ENCODE data around the gene RELA. TPM values are rescaled to one million over a fixed set of nuclear protein-coding genes. Genes with fewer than 3 reads are reported as not detected.

Gene RELA
- total and polyA plus RNA-seq, 2 of the 13 experiments (the other 11 are each of a cell fraction or from before 2014, with no cell fraction given): 21.4 to 40.5 TPM

DNA sequence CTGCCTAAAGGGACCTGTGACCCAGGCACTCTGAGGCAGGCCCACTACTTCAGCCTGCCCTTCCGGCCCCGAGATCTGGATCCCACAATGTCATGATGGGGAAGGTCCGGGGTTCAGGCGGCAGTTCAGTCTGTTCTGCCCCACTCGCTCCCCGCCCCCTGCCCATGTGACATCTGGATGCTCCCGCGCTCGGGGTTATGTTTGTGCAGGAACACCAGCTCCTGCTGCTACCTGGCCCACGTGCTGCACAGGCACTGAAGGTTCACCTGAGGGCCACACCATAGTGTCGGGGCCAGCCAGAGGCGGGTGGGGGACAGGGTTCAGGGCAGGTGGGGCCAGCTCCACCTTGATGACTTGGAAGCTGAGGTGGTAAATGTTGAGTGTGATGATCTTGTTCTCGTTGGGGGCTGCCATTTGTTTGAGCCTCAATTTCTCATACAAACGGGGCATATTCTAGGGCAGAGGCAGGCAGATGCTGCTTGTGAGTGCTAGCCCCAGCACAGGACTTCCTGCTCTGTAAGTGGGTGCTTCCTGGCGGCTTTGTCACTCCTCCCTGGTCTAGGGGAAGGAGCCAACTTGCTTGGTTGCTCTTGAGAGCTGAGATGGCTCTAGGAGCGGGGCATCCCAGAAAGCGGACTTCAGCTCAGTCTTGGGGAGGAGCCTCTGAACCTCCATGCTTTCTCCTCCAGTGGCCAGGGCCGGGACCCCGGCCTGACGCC, 29.2 kb downstream of the RELA start (continued):
- TF ChIP-seq, protein P1, sequence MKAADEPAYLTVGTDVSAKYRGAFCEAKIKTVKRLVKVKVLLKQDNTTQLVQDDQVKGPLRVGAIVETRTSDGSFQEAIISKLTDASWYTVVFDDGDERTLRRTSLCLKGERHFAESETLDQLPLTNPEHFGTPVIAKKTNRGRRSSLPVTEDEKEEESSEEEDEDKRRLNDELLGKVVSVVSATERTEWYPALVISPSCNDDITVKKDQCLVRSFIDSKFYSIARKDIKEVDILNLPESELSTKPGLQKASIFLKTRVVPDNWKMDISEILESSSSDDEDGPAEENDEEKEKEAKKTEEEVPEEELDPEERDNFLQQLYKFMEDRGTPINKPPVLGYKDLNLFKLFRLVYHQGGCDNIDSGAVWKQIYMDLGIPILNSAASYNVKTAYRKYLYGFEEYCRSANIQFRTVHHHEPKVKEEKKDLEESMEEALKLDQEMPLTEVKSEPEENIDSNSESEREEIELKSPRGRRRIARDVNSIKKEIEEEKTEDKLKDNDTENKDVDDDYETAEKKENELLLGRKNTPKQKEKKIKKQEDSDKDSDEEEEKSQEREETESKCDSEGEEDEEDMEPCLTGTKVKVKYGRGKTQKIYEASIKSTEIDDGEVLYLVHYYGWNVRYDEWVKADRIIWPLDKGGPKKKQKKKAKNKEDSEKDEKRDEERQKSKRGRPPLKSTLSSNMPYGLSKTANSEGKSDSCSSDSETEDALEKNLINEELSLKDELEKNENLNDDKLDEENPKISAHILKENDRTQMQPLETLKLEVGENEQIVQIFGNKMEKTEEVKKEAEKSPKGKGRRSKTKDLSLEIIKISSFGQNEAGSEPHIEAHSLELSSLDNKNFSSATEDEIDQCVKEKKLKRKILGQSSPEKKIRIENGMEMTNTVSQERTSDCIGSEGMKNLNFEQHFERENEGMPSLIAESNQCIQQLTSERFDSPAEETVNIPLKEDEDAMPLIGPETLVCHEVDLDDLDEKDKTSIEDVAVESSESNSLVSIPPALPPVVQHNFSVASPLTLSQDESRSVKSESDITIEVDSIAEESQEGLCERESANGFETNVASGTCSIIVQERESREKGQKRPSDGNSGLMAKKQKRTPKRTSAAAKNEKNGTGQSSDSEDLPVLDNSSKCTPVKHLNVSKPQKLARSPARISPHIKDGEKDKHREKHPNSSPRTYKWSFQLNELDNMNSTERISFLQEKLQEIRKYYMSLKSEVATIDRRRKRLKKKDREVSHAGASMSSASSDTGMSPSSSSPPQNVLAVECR (CRISPR knock-in tag; IDR thresholded peaks at IDR 0.05; ENCODE audit: borderline replicate concordance): no peak

DNA sequence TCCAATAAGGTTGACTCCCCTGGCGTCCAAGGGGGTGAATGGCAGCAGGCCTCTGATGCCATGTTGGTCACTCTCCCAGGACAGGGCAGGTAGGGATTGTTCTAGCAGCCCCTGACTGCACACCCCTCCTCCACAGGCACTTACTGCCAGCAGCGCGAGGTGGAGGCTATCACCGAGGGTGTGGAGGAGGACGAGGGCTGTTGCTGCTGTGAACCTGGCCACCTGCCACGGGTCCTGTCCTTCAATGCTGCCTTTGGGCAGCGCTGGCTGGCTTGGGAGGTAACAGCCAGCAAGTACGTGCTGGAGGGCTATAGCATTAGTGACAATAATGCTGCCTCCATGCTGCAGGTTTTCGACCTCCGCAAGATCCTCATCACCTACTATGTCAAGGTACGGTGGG, 32.5 kb downstream of the RELA start:
- POLR2A ChIA-PET: interaction anchor here (1.0 kb wide), 3 partner anchors 8 to 15 kb away, joined by 3 to 4 read pairs (median 3); partner anchors contain the start of genes PCNX3 and SIPA1
- Histone ChIP-seq H4K20me1 (ENCODE audit: insufficient read depth, low read length) (no peaks in the 10 kb centered on the region), H3K4me2 (ENCODE audit: low read depth, low read length) (no peak overlapping the region), H3K79me2 (ENCODE audit: insufficient read depth, low read length) (no peaks in the 10 kb centered on the region), H3K9ac (ENCODE audit: insufficient read depth, low read depth, low read length) (no peak overlapping the region), H3K36me3 (replicated peaks in 1 of 2; ENCODE audit: control insufficient read depth in 1 of 2, insufficient read depth in 2 of 2, low read length in 2 of 2) (peaks cover 51 to 67% of the 10 kb centered on the region in 2 experiments), H3K27me3 (ENCODE audit: control insufficient read depth in 1 of 2, insufficient read depth in 2 of 2, low read length in 2 of 2) (no peaks in the 10 kb centered on the region), H3K9me3 (ENCODE audit: low read length) (no peaks in the 10 kb centered on the region), H3K27ac (ENCODE audit: extremely low read length, insufficient read depth, low read length) (no peak overlapping the region), H3K4me3 (replicated peaks in 1 of 3; ENCODE audit: insufficient read depth in 1 of 3, low read depth in 2 of 3, low read length in 3 of 3) (no peak overlapping the region), H2AFZ (ENCODE audit: low read length) (no peak overlapping the region), H3K4me1 (ENCODE audit: insufficient read depth, low read length) (no peaks in the 10 kb centered on the region)
- CTCF ChIA-PET (ENCODE audit: low intra/inter-chr PET ratio, low total read pairs): no interaction called here
- in situ Hi-C loops (cut with HindIII; ENCODE audit: extremely low pct_ligation_motif_present, low pct_unique_long_range_greater_than_20kb) (no loop called here), intact Hi-C loops (cut with micrococcal nuclease; ENCODE audit: unreplicated experiment) (no loop called here)
- no peak for FAIRE-seq
- no peak for ATAC-seq
- DNase-seq (ENCODE audit: low spot score): no peak
- TF ChIP-seq, protein P2, sequence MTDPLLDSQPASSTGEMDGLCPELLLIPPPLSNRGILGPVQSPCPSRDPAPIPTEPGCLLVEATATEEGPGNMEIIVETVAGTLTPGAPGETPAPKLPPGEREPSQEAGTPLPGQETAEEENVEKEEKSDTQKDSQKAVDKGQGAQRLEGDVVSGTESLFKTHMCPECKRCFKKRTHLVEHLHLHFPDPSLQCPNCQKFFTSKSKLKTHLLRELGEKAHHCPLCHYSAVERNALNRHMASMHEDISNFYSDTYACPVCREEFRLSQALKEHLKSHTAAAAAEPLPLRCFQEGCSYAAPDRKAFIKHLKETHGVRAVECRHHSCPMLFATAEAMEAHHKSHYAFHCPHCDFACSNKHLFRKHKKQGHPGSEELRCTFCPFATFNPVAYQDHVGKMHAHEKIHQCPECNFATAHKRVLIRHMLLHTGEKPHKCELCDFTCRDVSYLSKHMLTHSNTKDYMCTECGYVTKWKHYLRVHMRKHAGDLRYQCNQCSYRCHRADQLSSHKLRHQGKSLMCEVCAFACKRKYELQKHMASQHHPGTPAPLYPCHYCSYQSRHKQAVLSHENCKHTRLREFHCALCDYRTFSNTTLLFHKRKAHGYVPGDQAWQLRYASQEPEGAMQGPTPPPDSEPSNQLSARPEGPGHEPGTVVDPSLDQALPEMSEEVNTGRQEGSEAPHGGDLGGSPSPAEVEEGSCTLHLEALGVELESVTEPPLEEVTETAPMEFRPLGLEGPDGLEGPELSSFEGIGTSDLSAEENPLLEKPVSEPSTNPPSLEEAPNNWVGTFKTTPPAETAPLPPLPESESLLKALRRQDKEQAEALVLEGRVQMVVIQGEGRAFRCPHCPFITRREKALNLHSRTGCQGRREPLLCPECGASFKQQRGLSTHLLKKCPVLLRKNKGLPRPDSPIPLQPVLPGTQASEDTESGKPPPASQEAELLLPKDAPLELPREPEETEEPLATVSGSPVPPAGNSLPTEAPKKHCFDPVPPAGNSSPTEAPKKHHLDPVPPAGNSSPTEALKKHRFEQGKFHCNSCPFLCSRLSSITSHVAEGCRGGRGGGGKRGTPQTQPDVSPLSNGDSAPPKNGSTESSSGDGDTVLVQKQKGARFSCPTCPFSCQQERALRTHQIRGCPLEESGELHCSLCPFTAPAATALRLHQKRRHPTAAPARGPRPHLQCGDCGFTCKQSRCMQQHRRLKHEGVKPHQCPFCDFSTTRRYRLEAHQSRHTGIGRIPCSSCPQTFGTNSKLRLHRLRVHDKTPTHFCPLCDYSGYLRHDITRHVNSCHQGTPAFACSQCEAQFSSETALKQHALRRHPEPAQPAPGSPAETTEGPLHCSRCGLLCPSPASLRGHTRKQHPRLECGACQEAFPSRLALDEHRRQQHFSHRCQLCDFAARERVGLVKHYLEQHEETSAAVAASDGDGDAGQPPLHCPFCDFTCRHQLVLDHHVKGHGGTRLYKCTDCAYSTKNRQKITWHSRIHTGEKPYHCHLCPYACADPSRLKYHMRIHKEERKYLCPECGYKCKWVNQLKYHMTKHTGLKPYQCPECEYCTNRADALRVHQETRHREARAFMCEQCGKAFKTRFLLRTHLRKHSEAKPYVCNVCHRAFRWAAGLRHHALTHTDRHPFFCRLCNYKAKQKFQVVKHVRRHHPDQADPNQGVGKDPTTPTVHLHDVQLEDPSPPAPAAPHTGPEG (CRISPR knock-in tag; IDR thresholded peaks at IDR 0.05): no peak
- peak; percentile 13 for TF ChIP-seq AGO2 (optimal IDR thresholded peaks at IDR 0.05; ENCODE audit: low read depth, low read length)
- 100% methylated on average over 4 of the region's 11 CpGs for WGBS (ENCODE audit: low lambda C conversion rate)
- BruUV-seq (replicated peaks): no TSS peak

All from HepG2 (cell line).